HepG2 (cell line): ENCODE measurements around the gene MYO7A. TPM values are rescaled to one million over a fixed set of nuclear protein-coding genes. Genes with fewer than 3 reads are reported as not detected.

ENCODE experiments used
- CBX2 ChIP-seq, 2 experiments: fragments of 200-600 bp in 1 of 2; sonication (generic); formaldehyde crosslinking in 1 of 2; IDR thresholded peaks; 2 replicates each; pipeline versions ENCODE4 v1.7.0 to v1.8.1; 2018 to 2022; ENCODE audit warnings: low read depth in 2 of 2, low read length in 1 of 2, mild to moderate bottlenecking in 1 of 2, missing genetic modification reagents in 1 of 2
- GZF1 ChIP-seq: sonication (generic); formaldehyde crosslinking; IDR thresholded peaks from 2 replicates; pipeline ENCODE4 v1.5.1; 2020; ENCODE audit warnings: mild to moderate bottlenecking, missing genetic modification reagents
- HMG20B ChIP-seq: conservative IDR thresholded peaks from 2 replicates; pipeline ENCODE4 v1.6.1; 2016; ENCODE audit warnings: missing genetic modification reagents, missing compliant biosample characterization
- KMT2B ChIP-seq: IDR thresholded peaks from 2 replicates; pipeline ENCODE4 v1.6.1; 2016; ENCODE audit warnings: missing genetic modification reagents, missing compliant biosample characterization
- NFIC ChIP-seq: IDR thresholded peaks from 2 replicates; pipeline ENCODE4 v1.6.1; 2012; ENCODE audit warnings: mild to moderate bottlenecking, low read length, inconsistent platforms
- SAP130 ChIP-seq: IDR thresholded peaks from 2 replicates; pipeline ENCODE4 v1.6.1; 2016; ENCODE audit warnings: low read depth
- SRF ChIP-seq: IDR thresholded peaks from 2 replicates; pipeline ENCODE4 v1.6.1; 2011; ENCODE audit warnings: mild to moderate bottlenecking, low read depth, low read length, moderate library complexity
- SRSF1 ChIP-seq: fragments of 200-400 bp; formaldehyde crosslinking; optimal IDR thresholded peaks from 2 replicates; pipeline ENCODE3; 2017; ENCODE audit warnings: mild to moderate bottlenecking, low read depth, low read length, moderate library complexity
- ZNF251 ChIP-seq: sonication (generic); formaldehyde crosslinking; IDR thresholded peaks from 2 replicates; pipeline ENCODE4 v1.9.0; 2021; ENCODE audit warnings: mild to moderate bottlenecking, missing genetic modification reagents
- ZNF282 ChIP-seq: fragments of 450-650 bp; IDR thresholded peaks from 2 replicates; pipeline ENCODE4 v1.6.1; 2018; ENCODE audit not compliant: partially characterized antibody
- ZNF292 ChIP-seq: sonication (generic); formaldehyde crosslinking; IDR thresholded peaks from 2 replicates; pipeline ENCODE4 v1.8.1; 2022; ENCODE audit warnings: mild to moderate bottlenecking, low read depth, missing genetic modification reagents, borderline replicate concordance
- ZNF563 ChIP-seq: sonication (generic); formaldehyde crosslinking; IDR thresholded peaks from 2 replicates; pipeline ENCODE4 v1.8.0; 2022; ENCODE audit warnings: mild to moderate bottlenecking, moderate library complexity, missing genetic modification reagents
- ZNF790 ChIP-seq: sonication (generic); formaldehyde crosslinking; IDR thresholded peaks from 2 replicates; pipeline ENCODE4 v1.8.0; 2022; ENCODE audit warnings: missing genetic modification reagents, mild to moderate bottlenecking, borderline replicate concordance
- ZNF792 ChIP-seq: IDR thresholded peaks from 2 replicates; pipeline ENCODE4 v1.6.1; 2016
- ZNF839 ChIP-seq: sonication (generic); formaldehyde crosslinking; IDR thresholded peaks from 2 replicates; pipeline ENCODE4 v1.4.0; 2020; ENCODE audit warnings: missing genetic modification reagents, mild to moderate bottlenecking, borderline replicate concordance
- ZSCAN12 ChIP-seq: sonication (generic); formaldehyde crosslinking; IDR thresholded peaks from 2 replicates; pipeline ENCODE4 v1.9.0; 2021; ENCODE audit warnings: mild to moderate bottlenecking, missing genetic modification reagents
- ZSCAN25 ChIP-seq: sonication (generic); formaldehyde crosslinking; IDR thresholded peaks from 2 replicates; pipeline ENCODE4 v1.8.0; 2022; ENCODE audit warnings: mild to moderate bottlenecking, missing genetic modification reagents
- polyA plus RNA-seq, 8 experiments: library from polyadenylated mRNA; depleted of rRNA in 3 of 8; stranded (reverse) in 7 of 8; unstranded in 1 of 8; fragments of >200 nt; fragmentation: Illumina TruSeq in 4 of 8; extraction: Trizol in 4 of 8; gene quantifications; 2 replicates each; pipeline versions ENCODE4 v1.2.1 to v1.2.3, GENCODE V29; 2011 to 2016; ENCODE audit warnings: low read depth in 4 of 8, missing spikeins in 1 of 8, mixed read lengths in 1 of 8; ENCODE audit not compliant: insufficient read depth in 1 of 8
- total RNA-seq, 5 experiments: library from RNA; depleted of rRNA; stranded (reverse); fragments of >200 nt; fragmentation: Illumina TruSeq; extraction: Trizol; gene quantifications; 2 replicates each; pipeline ENCODE4 v1.2.3, GENCODE V29; 2016; ENCODE audit warnings: low read depth in 1 of 5
- TF ChIP-seq, protein P1 (sequence below): sonication (generic); formaldehyde crosslinking; conservative IDR thresholded peaks from 2 replicates; pipeline ENCODE4 v1.4.0; 2020; ENCODE audit warnings: mild to moderate bottlenecking, missing genetic modification reagents, moderate library complexity
- TF ChIP-seq, protein P2 (sequence below): sonication (generic); formaldehyde crosslinking; IDR thresholded peaks from 2 replicates; pipeline ENCODE4 v1.5.1; 2020; ENCODE audit warnings: mild to moderate bottlenecking, missing genetic modification reagents
- TF ChIP-seq, protein P3 (sequence below): sonication (generic); formaldehyde crosslinking; IDR thresholded peaks from 2 replicates; pipeline ENCODE4 v1.5.1; 2020; ENCODE audit warnings: missing genetic modification reagents, mild to moderate bottlenecking, borderline replicate concordance
- TF ChIP-seq, protein P4 (sequence below): IDR thresholded peaks from 2 replicates; pipeline ENCODE4 v1.6.1; 2016; ENCODE audit warnings: low read depth, control low read depth

The MYO7A gene
- total and polyA plus RNA-seq, 2 of the 13 experiments (the other 11 are each of a cell fraction or from before 2014, with no cell fraction given): 7.5 to 10.0 TPM

DNA sequence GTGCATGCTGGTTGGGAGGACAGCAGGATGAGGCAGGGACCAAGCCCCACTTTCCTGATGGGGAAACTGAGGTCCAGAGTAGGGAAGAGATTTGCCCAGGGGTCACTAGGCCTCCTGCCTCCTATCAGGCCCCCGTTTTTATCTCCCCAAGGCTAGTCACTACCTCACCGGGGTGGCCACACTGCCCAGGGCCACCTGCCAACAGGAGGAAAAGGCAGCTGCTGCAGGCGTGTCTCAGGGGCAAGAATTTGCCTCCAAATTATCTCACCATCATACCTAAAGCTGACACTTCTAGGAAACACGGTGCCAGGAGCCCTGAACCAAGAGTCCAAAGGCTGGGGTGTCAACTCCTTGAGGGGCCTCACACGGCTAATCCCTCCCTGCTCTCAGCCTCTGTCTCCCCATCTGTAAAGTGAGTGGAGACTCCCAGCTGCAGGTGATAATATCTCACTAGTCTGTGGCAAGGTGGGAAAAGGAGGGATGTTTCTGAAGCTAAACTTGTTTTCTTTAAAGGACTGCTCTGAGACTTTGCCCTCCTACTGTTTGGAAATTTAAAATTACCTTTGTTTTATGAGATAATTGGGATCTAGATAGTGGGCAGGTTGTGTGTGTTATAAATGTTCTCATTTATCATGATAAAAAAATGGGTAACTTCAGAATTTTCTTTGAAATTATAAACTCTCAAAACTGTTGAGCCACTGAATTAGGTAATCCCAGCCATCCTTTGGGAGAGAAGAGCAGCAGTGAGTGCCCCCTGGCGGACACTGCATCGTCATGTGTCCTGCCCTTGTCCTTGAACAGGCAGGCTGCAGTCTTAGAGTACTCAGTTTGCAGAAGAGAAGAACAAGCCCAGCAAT is 60.0 kb downstream of the MYO7A start (continued):
- TF ChIP-seq ZNF790 (CRISPR knock-in tag): no peak
- no peak for TF ChIP-seq SRSF1
- 0 out of 2 replicates have a peak, but pooled peaks have one; percentile 17 for TF ChIP-seq SAP130 (CRISPR knock-in tag)
- TF ChIP-seq HMG20B: no peak
- no peak for TF ChIP-seq ZSCAN12 (CRISPR knock-in tag)
- TF ChIP-seq, protein P1, sequence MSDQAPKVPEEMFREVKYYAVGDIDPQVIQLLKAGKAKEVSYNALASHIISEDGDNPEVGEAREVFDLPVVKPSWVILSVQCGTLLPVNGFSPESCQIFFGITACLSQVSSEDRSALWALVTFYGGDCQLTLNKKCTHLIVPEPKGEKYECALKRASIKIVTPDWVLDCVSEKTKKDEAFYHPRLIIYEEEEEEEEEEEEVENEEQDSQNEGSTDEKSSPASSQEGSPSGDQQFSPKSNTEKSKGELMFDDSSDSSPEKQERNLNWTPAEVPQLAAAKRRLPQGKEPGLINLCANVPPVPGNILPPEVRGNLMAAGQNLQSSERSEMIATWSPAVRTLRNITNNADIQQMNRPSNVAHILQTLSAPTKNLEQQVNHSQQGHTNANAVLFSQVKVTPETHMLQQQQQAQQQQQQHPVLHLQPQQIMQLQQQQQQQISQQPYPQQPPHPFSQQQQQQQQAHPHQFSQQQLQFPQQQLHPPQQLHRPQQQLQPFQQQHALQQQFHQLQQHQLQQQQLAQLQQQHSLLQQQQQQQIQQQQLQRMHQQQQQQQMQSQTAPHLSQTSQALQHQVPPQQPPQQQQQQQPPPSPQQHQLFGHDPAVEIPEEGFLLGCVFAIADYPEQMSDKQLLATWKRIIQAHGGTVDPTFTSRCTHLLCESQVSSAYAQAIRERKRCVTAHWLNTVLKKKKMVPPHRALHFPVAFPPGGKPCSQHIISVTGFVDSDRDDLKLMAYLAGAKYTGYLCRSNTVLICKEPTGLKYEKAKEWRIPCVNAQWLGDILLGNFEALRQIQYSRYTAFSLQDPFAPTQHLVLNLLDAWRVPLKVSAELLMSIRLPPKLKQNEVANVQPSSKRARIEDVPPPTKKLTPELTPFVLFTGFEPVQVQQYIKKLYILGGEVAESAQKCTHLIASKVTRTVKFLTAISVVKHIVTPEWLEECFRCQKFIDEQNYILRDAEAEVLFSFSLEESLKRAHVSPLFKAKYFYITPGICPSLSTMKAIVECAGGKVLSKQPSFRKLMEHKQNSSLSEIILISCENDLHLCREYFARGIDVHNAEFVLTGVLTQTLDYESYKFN (CRISPR knock-in tag): no peak
- TF ChIP-seq ZNF792 (CRISPR knock-in tag): no peak
- no peak for TF ChIP-seq ZNF282
- TF ChIP-seq, protein P2, sequence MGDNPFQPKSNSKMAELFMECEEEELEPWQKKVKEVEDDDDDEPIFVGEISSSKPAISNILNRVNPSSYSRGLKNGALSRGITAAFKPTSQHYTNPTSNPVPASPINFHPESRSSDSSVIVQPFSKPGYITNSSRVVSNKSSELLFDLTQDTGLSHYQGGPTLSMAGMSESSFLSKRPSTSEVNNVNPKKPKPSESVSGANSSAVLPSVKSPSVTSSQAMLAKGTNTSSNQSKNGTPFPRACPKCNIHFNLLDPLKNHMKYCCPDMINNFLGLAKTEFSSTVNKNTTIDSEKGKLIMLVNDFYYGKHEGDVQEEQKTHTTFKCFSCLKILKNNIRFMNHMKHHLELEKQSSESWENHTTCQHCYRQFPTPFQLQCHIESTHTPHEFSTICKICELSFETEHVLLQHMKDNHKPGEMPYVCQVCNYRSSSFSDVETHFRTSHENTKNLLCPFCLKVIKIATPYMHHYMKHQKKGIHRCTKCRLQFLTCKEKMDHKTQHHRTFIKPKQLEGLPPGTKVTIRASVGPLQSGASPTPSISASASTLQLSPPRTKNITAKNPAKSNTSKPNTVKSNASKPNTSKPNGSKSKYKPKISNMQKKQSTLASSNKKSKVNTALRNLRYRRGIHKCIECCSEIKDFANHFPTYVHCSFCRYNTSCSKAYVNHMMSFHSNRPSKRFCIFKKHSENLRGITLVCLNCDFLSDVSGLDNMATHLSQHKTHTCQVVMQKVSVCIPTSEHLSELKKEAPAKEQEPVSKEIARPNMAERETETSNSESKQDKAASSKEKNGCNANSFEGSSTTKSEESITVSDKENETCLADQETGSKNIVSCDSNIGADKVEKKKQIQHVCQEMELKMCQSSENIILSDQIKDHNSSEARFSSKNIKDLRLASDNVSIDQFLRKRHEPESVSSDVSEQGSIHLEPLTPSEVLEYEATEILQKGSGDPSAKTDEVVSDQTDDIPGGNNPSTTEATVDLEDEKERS (CRISPR knock-in tag): no peak
- TF ChIP-seq, protein P3, sequence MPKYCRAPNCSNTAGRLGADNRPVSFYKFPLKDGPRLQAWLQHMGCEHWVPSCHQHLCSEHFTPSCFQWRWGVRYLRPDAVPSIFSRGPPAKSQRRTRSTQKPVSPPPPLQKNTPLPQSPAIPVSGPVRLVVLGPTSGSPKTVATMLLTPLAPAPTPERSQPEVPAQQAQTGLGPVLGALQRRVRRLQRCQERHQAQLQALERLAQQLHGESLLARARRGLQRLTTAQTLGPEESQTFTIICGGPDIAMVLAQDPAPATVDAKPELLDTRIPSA (CRISPR knock-in tag): no peak
- TF ChIP-seq ZNF251 (CRISPR knock-in tag): no peak
- TF ChIP-seq ZNF292 (CRISPR knock-in tag): no peak
- TF ChIP-seq NFIC: no peak
- no peak for TF ChIP-seq CBX2 (IDR thresholded peaks at IDR 0.05; ENCODE audit: low read depth, low read length)
- TF ChIP-seq CBX2 (CRISPR knock-in tag; IDR thresholded peaks at IDR 0.05; ENCODE audit: low read depth): no peak
- TF ChIP-seq GZF1: no peak
- TF ChIP-seq, protein P4, sequence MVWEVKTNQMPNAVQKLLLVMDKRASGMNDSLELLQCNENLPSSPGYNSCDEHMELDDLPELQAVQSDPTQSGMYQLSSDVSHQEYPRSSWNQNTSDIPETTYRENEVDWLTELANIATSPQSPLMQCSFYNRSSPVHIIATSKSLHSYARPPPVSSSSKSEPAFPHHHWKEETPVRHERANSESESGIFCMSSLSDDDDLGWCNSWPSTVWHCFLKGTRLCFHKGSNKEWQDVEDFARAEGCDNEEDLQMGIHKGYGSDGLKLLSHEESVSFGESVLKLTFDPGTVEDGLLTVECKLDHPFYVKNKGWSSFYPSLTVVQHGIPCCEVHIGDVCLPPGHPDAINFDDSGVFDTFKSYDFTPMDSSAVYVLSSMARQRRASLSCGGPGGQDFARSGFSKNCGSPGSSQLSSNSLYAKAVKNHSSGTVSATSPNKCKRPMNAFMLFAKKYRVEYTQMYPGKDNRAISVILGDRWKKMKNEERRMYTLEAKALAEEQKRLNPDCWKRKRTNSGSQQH (CRISPR knock-in tag): no peak
- TF ChIP-seq SRF: no peak
- no peak for TF ChIP-seq ZNF839
- TF ChIP-seq KMT2B: no peak
- no peak for TF ChIP-seq ZSCAN25 (CRISPR knock-in tag)
- no peak for TF ChIP-seq ZNF563 (CRISPR knock-in tag)
